ENCODE measurements around the gene ZC3H10. TPM values are rescaled to one million over a fixed set of nuclear protein-coding genes. Genes with fewer than 3 reads are reported as not detected.
A peak's percentile ranks its signal among the peaks of the same experiment; 100 is the strongest.

ZC3H10 gene
- total RNA-seq, 1 donor from 2014 or later, result 2.0 TPM

GRCh38 chr12:56126732-56127239 lies 8.7 kb downstream of the ZC3H10 start:
- DNase-seq (ENCODE audit: extremely low spot score in 2 of 2), result no peak
- no peaks in the 10 kb centered on the region for H3K27me3 ChIP-seq
- peak overlapping the region; percentile 95 for H3K27ac ChIP-seq
- H3K4me3 ChIP-seq, result peak overlapping the region; percentile 34 to 86
- H3K36me3 ChIP-seq, result peaks cover 0 to 15% of the 10 kb centered on the region in 2 donors
- intact Hi-C loops (cut with DNase I), result loop anchor here (10.0 kb wide), 1 partner anchor 98 kb away; the partner anchor contains the start of genes NABP2 and RNF41
- no peaks in the 10 kb centered on the region for H3K9me3 ChIP-seq
- peaks cover 35% of the 10 kb centered on the region for H3K4me1 ChIP-seq
- no peak for TF ChIP-seq CTCF (IDR thresholded peaks at IDR 0.05)
- no peak for TF ChIP-seq POLR2AphosphoS5 (IDR thresholded peaks at IDR 0.05; ENCODE audit: insufficient read depth in 1 of 2, low read depth in 1 of 2)
- no peak for TF ChIP-seq POLR2A (IDR thresholded peaks at IDR 0.05)

- TF ChIP-seq POLR2A (IDR thresholded peaks at IDR 0.05) (peak in 1 of 2 donors; percentile 36), POLR2AphosphoS5 (IDR thresholded peaks at IDR 0.05; ENCODE audit: insufficient read depth in 1 of 2, low read depth in 1 of 2) (no peak)
- Histone ChIP-seq H3K27me3 (no peaks in the 10 kb centered on the region), H3K4me1 (peaks cover 35% of the 10 kb centered on the region), H3K9me3 (no peaks in the 10 kb centered on the region), H3K27ac (peak overlapping the region; percentile 95), H3K36me3 (peaks cover 0 to 21% of the 10 kb centered on the region in 2 donors), H3K4me3 (peak overlapping the region; percentile 34 to 86)
- no peak for DNase-seq (ENCODE audit: extremely low spot score in 2 of 2)
- intact Hi-C loops (cut with DNase I), result loop anchor here (10.0 kb wide), 1 partner anchor 97 kb away; the partner anchor contains the start of genes NABP2 and RNF41
Measured at GRCh38 chr12:56127485-56127887, 9.4 kb downstream of the ZC3H10 start.

- intact Hi-C loops (cut with DNase I), result loop anchor here (10.0 kb wide), 1 partner anchor 97 kb away; the partner anchor contains the start of genes NABP2 and RNF41
- Histone ChIP-seq H3K27me3 (no peaks in the 10 kb centered on the region), H3K4me1 (peaks cover 35% of the 10 kb centered on the region), H3K36me3 (peaks cover 0 to 27% of the 10 kb centered on the region in 2 donors), H3K4me3 (peak within 1 kb of the TSS; percentile 75 to 86), H3K27ac (peak within 1 kb of the TSS; percentile 95), H3K9me3 (no peaks in the 10 kb centered on the region)
- DNase-seq (ENCODE audit: extremely low spot score in 2 of 2), result peak; percentile 100
- TF ChIP-seq POLR2AphosphoS5 (IDR thresholded peaks at IDR 0.05; ENCODE audit: insufficient read depth in 1 of 2, low read depth in 1 of 2) (peak; percentile 97 to 99), POLR2A (IDR thresholded peaks at IDR 0.05) (peak; percentile 76 to 98), CTCF (IDR thresholded peaks at IDR 0.05) (no peak)
Measured at GRCh38 chr12:56127888-56128669, 10.0 kb downstream of the ZC3H10 start, which contains the start of gene ESYT1. TSS of gene ESYT1 (plus strand) at chr12:56128267. CDS start at chr12:56128320, 53 bp downstream.

GRCh38 chr12:56128670-56129205 lies 10.7 kb downstream of the ZC3H10 start:
- H3K27ac ChIP-seq, result peak overlapping the region; percentile 95
- intact Hi-C loops (cut with DNase I), result loop anchor here (10.0 kb wide), 1 partner anchor 96 kb away; the partner anchor contains the start of genes NABP2 and RNF41
- H3K9me3 ChIP-seq, result no peaks in the 10 kb centered on the region
- no peaks in the 10 kb centered on the region for H3K27me3 ChIP-seq
- DNase-seq (ENCODE audit: extremely low spot score in 2 of 2), result peak in 1 of 2 donors; percentile 96
- H3K4me3 ChIP-seq, result peak overlapping the region; percentile 75 to 86
- H3K36me3 ChIP-seq, result peaks cover 0 to 34% of the 10 kb centered on the region in 2 donors
- peaks cover 35% of the 10 kb centered on the region for H3K4me1 ChIP-seq
- TF ChIP-seq CTCF (IDR thresholded peaks at IDR 0.05) (no peak), POLR2AphosphoS5 (IDR thresholded peaks at IDR 0.05; ENCODE audit: insufficient read depth in 1 of 2, low read depth in 1 of 2) (no peak), POLR2A (IDR thresholded peaks at IDR 0.05) (no peak)

- Histone ChIP-seq H3K9me3 (no peaks in the 10 kb centered on the region), H3K27ac (peak overlapping the region; percentile 95), H3K27me3 (no peaks in the 10 kb centered on the region), H3K4me3 (peak overlapping the region; percentile 75 to 86), H3K4me1 (peaks cover 35% of the 10 kb centered on the region), H3K36me3 (peaks cover 4 to 40% of the 10 kb centered on the region in 2 donors)
- TF ChIP-seq CTCF (IDR thresholded peaks at IDR 0.05), result no peak
- no peak for TF ChIP-seq POLR2A (IDR thresholded peaks at IDR 0.05)
- peak; percentile 14 to 86 for TF ChIP-seq POLR2AphosphoS5 (IDR thresholded peaks at IDR 0.05; ENCODE audit: insufficient read depth in 1 of 2, low read depth in 1 of 2)
- DNase-seq (ENCODE audit: extremely low spot score in 2 of 2), result no peak
- intact Hi-C loops (cut with DNase I), result loop anchor here (10.0 kb wide), 1 partner anchor 95 kb away; the partner anchor contains the start of genes NABP2 and RNF41
Measured at GRCh38 chr12:56129206-56129941, 11.3 kb downstream of the ZC3H10 start.

Measured in vagina (tissue), 2 donors.